ENCODE measurements around the gene PRR5.

Gene PRR5

GRCh38 chr22:44773082-44773481, 71.1 kb downstream of the PRR5 start:
- DNase-seq (ENCODE audit: extremely low read depth, low read depth), result no peak
- no peak overlapping the region for H3K4me3 ChIP-seq (replicated peaks; ENCODE audit: low read depth, low read length)
- no peak for TF ChIP-seq CTCF (IDR thresholded peaks at IDR 0.05; ENCODE audit: low read depth, low read length, missing control alignments)

- DNase-seq (ENCODE audit: extremely low read depth, low read depth), result no peak
- no peak overlapping the region for H3K4me3 ChIP-seq (replicated peaks; ENCODE audit: low read depth, low read length)
- TF ChIP-seq CTCF (IDR thresholded peaks at IDR 0.05; ENCODE audit: low read depth, low read length, missing control alignments), result no peak
Measured at GRCh38 chr22:44775862-44776261, 73.9 kb downstream of the PRR5 start.

GRCh38 chr22:44776605-44777363, 74.8 kb downstream of the PRR5 start:
- DNase-seq (ENCODE audit: extremely low read depth, low read depth), result no peak
- no peak for TF ChIP-seq CTCF (IDR thresholded peaks at IDR 0.05; ENCODE audit: low read depth, low read length, missing control alignments)
- no peak overlapping the region for H3K4me3 ChIP-seq (replicated peaks; ENCODE audit: low read depth, low read length)

GRCh38 chr22:44777364-44777755, 75.4 kb downstream of the PRR5 start:
- TF ChIP-seq CTCF (IDR thresholded peaks at IDR 0.05; ENCODE audit: low read depth, low read length, missing control alignments), result no peak
- no peak for DNase-seq (ENCODE audit: extremely low read depth, low read depth)
- H3K4me3 ChIP-seq (replicated peaks; ENCODE audit: low read depth, low read length), result no peak overlapping the region

- no peak for TF ChIP-seq CTCF (IDR thresholded peaks at IDR 0.05; ENCODE audit: low read depth, low read length, missing control alignments)
- no peak for DNase-seq (ENCODE audit: extremely low read depth, low read depth)
- H3K4me3 ChIP-seq (replicated peaks; ENCODE audit: low read depth, low read length), result no peak overlapping the region
Measured at GRCh38 chr22:44780876-44781449, 79.0 kb downstream of the PRR5 start.

GRCh38 chr22:44782363-44782963, 80.5 kb downstream of the PRR5 start:
- TF ChIP-seq CTCF (IDR thresholded peaks at IDR 0.05; ENCODE audit: low read depth, low read length, missing control alignments), result no peak
- no peak for DNase-seq (ENCODE audit: extremely low read depth, low read depth)
- no peak overlapping the region for H3K4me3 ChIP-seq (replicated peaks; ENCODE audit: low read depth, low read length)
